ENCODE data around the gene SMCO1. TPM values are rescaled to one million over a fixed set of nuclear protein-coding genes. Genes with fewer than 3 reads are reported as not detected.
"Not testable (repeated sequence)": the region's sequence is repeated elsewhere in the genome, so short reads cannot be mapped to it uniquely, and the experiment has no call there.

The SMCO1 gene
- total RNA-seq, 1 donor from 2014 or later, result not detected

GRCh38 chr3:196555295-196555694 is 40.1 kb upstream of the SMCO1 start:
- TF ChIP-seq CTCF (IDR thresholded peaks at IDR 0.05), result no peak
- no peak overlapping the region for H3K27ac Mint-ChIP-seq (ENCODE audit: unreplicated experiment)
- no peak for DNase-seq (ENCODE audit: extremely low spot score, unreplicated experiment)
- H3K9me3 Mint-ChIP-seq (ENCODE audit: unreplicated experiment), result peaks cover 1% of the 10 kb centered on the region
- H3K36me3 Mint-ChIP-seq (ENCODE audit: unreplicated experiment), result peaks cover 2% of the 10 kb centered on the region
- H3K27me3 Mint-ChIP-seq (ENCODE audit: unreplicated experiment), result no peaks in the 10 kb centered on the region
- no peaks in the 10 kb centered on the region for H3K4me1 Mint-ChIP-seq (ENCODE audit: unreplicated experiment)
- H3K4me3 Mint-ChIP-seq (ENCODE audit: unreplicated experiment), result no peak overlapping the region

DNA sequence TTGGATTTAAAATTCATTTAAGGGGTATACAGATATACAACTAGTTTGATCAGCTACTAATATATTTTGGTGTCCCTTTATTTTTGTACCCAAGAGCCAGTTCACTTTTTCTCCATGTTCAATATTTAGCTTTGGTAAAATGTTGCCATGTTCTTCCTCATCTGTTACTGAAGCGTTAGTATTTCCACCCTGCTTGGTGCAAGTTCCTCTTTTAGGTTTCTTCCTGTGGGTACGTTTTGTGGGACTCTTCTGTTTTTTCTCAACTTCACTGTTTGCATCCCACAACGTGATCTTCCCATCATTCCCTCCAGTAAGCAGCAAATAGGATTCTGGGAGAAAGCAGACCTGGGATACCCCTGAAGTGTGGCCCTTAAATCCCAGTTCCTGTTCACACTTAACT is 39.1 kb upstream of the SMCO1 start:
- DNase-seq (ENCODE audit: extremely low spot score, unreplicated experiment), result no peak
- Mint-ChIP-seq H3K36me3 (ENCODE audit: unreplicated experiment) (peaks cover 2% of the 10 kb centered on the region), H3K4me1 (ENCODE audit: unreplicated experiment) (no peaks in the 10 kb centered on the region), H3K27me3 (ENCODE audit: unreplicated experiment) (no peaks in the 10 kb centered on the region), H3K9me3 (ENCODE audit: unreplicated experiment) (peaks cover 7% of the 10 kb centered on the region), H3K4me3 (ENCODE audit: unreplicated experiment) (no peak overlapping the region), H3K27ac (ENCODE audit: unreplicated experiment) (no peak overlapping the region)
- TF ChIP-seq CTCF (IDR thresholded peaks at IDR 0.05), result no peak

DNA sequence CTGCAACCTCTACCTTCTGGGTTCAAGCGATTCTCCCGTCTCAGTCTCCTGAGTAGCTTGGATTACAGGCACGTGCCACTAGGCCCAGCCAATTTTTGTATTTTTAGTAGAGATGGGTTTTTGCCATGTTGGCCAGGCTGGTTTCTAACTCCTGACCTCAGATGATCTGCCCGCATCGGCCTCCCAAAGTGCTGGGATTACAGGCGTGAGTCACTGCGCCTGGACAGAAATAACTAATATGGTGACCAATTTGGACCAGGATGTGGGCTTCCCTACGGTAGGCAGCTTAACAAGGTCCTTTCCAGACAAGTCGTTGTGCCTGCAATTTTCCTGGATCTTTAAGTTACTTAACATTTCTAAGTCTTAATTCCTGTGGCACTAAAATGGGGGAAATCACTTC is 38.4 kb upstream of the SMCO1 start:
- peaks cover 7% of the 10 kb centered on the region for H3K9me3 Mint-ChIP-seq (ENCODE audit: unreplicated experiment)
- no peaks in the 10 kb centered on the region for H3K27me3 Mint-ChIP-seq (ENCODE audit: unreplicated experiment)
- no peak for TF ChIP-seq CTCF (IDR thresholded peaks at IDR 0.05)
- H3K4me3 Mint-ChIP-seq (ENCODE audit: unreplicated experiment), result no peak overlapping the region
- H3K4me1 Mint-ChIP-seq (ENCODE audit: unreplicated experiment), result no peaks in the 10 kb centered on the region
- peaks cover 2% of the 10 kb centered on the region for H3K36me3 Mint-ChIP-seq (ENCODE audit: unreplicated experiment)
- no peak overlapping the region for H3K27ac Mint-ChIP-seq (ENCODE audit: unreplicated experiment)
- no peak for DNase-seq (ENCODE audit: extremely low spot score, unreplicated experiment)

DNA sequence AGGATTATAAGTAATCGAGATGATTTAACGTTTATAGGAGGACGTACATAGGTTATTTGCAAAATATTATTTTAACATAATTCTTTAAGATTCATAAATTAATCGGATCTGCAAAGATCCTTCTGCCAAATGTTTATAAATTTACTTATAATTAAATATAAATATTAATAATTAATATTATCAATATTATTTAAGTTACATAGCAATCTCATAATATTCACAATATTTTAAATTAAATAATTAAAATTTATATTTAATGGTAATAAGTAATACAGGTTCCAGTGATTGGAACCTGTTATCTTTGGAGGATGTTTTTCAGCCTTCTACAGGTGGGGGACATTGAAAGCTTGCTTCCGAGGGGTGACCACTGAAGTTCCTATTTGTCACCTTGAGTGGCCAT is 37.1 kb upstream of the SMCO1 start:
- no peak for DNase-seq (ENCODE audit: extremely low spot score, unreplicated experiment)
- Mint-ChIP-seq H3K36me3 (ENCODE audit: unreplicated experiment) (peaks cover 2% of the 10 kb centered on the region), H3K4me3 (ENCODE audit: unreplicated experiment) (no peak overlapping the region), H3K27me3 (ENCODE audit: unreplicated experiment) (peaks cover 3% of the 10 kb centered on the region), H3K4me1 (ENCODE audit: unreplicated experiment) (no peaks in the 10 kb centered on the region), H3K9me3 (ENCODE audit: unreplicated experiment) (peaks cover 7% of the 10 kb centered on the region), H3K27ac (ENCODE audit: unreplicated experiment) (no peak overlapping the region)
- no peak for TF ChIP-seq CTCF (IDR thresholded peaks at IDR 0.05)

GRCh38 chr3:196550172-196550571 is 35.0 kb upstream of the SMCO1 start:
- not testable (repeated sequence) for H3K4me3 Mint-ChIP-seq (ENCODE audit: unreplicated experiment); H3K9me3 Mint-ChIP-seq (ENCODE audit: unreplicated experiment); H3K27ac Mint-ChIP-seq (ENCODE audit: unreplicated experiment); DNase-seq (ENCODE audit: extremely low spot score, unreplicated experiment); H3K4me1 Mint-ChIP-seq (ENCODE audit: unreplicated experiment); H3K36me3 Mint-ChIP-seq (ENCODE audit: unreplicated experiment)
- H3K27me3 Mint-ChIP-seq (ENCODE audit: unreplicated experiment), result peaks cover 14% of the 10 kb centered on the region

DNA sequence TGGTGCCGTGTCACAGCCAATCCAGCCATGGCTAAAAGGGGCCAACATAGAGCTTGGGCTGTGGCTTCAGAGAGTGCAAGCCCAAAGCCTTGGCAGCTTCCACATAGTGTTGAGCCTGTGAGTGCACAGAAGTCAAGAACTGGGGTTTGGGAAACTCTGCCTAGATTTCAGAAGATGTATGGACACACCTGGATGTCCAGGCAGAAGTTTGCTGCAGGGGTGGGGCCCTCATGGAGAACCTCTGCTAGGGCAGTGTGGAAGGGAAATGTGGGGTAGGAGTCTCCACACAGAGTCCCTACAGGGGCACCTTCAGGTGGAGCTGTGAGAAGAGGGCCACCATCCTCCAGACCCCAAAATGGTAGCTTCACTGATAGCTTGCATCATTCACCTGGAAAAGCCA is 34.2 kb upstream of the SMCO1 start:
- H3K9me3 Mint-ChIP-seq (ENCODE audit: unreplicated experiment); H3K4me1 Mint-ChIP-seq (ENCODE audit: unreplicated experiment); H3K4me3 Mint-ChIP-seq (ENCODE audit: unreplicated experiment); H3K36me3 Mint-ChIP-seq (ENCODE audit: unreplicated experiment); H3K27ac Mint-ChIP-seq (ENCODE audit: unreplicated experiment); DNase-seq (ENCODE audit: extremely low spot score, unreplicated experiment): not testable (repeated sequence)
- peaks cover 20% of the 10 kb centered on the region for H3K27me3 Mint-ChIP-seq (ENCODE audit: unreplicated experiment)
